Activated gamma-delta T cell treated with anti-CD3 and anti-CD28 coated beads, Interleukin-2, amount 50 U/mL, for 16 hours (primary cell): ENCODE data around the gene KHNYN.

ENCODE experiments used
- DNase-seq: peaks from one replicate; pipeline ENCODE4 v3.0.0-alpha.2; 2020; ENCODE audit warnings: low read depth

The KHNYN gene

DNA sequence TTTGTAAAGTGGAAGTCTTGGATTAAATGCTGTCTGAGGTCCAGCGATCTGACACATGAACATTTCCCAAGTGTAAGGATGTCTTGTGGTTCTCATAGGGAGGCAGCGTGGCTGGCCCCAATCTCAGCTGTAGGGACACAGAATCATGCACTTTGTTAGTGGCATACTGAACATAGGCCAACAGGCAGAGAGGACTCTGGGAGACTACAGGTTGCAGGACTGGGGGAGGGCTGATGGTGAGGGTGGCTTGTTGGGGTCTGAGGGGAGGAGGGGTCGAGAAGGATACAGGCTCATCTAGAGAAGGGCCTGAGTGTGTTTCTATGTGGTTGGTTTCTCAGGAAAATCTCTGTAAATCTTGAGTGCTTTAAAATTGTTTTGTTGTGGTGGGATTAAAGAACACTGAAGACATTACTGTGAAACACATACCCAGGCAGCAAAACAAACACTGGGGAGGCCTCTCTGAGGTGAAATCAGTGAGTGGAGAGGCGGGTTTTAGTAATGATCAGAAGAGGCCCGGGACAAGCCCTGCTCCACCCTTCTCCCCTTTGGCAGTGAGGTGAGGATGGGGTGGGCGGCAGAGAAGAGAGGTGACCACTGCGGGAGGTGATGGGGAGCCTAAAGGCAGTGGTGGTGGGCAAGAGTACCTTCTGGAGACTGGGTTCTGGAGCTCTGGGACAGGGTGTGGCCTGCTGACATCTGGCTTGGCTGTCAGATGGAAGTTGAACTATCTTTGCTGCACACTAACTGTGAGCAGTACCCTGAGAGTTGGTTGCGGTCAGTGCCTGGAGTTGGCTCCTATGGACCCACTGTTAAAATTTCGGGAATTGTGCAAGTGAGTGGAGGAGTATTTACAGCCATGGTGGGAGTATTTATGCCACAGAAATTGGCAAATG lies 27.7 kb upstream of the KHNYN start:
- no peak for DNase-seq

DNA sequence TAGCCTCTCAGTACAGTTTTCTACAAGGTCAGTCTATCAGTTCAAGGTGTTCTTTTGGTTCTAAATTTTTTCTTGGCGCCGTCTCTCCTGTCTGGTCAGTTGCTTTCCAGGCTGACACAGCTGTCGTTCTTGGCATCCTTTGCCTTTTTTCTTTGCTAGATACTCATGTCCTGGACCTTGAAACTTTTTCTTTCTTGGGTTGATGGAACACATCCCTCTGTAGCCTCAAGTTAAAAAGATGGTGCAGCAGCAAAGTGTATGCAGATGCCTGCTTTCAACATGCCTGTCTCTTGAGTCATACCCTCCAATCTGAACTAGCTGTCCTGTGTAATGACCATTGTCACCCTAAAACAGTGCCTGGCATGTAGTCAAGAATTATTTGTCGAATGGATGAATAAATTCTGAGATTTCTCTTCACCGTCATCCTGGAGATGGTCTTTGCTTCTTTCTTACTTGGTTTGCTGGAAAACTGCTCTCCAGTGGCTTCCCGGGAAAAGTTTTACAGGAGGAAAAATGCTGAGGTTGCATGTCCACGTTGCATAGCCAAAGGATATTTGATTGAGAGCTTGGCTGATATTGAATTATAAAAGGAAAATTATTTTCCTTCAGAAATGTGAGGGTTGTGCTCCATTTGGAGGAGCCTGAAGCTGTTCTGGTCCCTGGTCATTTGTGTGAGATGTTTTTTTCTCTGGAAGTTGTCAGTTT lies 26.3 kb upstream of the KHNYN start:
- no peak for DNase-seq

DNA sequence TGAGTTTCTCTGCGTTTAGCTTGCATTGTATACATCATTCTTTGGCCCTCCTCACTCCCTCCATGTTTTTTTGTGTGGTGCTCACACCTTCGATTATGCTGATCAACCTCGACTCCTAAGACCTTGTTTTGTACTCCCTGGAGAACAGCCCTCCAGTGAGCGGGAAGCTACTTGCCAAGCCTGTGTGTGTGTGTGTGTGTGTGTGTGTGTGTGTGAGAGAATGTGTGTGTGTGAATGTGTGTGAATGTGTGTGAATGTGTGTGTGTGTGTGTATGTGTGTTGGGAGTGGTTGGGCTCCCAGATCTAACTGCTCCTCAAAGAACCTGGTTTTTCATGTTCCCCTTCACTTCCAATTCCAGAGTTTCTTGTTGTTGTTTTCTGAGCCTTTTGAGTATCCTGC lies 24.9 kb upstream of the KHNYN start:
- DNase-seq: no peak

- DNase-seq: no peak
Observed at GRCh38 chr14:24406416-24406815, 23.3 kb upstream of the KHNYN start.

GRCh38 chr14:24407608-24408325 lies 22.0 kb upstream of the KHNYN start:
- DNase-seq: no peak

GRCh38 chr14:24408764-24409163 lies 21.0 kb upstream of the KHNYN start:
- no peak for DNase-seq

- DNase-seq: no peak
Observed at GRCh38 chr14:24409192-24409591, 20.6 kb upstream of the KHNYN start.

- no peak for DNase-seq
Observed at GRCh38 chr14:24409956-24410355, 19.8 kb upstream of the KHNYN start.

- no peak for DNase-seq
Observed at GRCh38 chr14:24411443-24412389, 18.0 kb upstream of the KHNYN start.

- no peak for DNase-seq
Observed at GRCh38 chr14:24414077-24414476, 15.7 kb upstream of the KHNYN start.

GRCh38 chr14:24414732-24415420 lies 14.9 kb upstream of the KHNYN start:
- no peak for DNase-seq

GRCh38 chr14:24415421-24416253 lies 14.1 kb upstream of the KHNYN start:
- no peak for DNase-seq

DNA sequence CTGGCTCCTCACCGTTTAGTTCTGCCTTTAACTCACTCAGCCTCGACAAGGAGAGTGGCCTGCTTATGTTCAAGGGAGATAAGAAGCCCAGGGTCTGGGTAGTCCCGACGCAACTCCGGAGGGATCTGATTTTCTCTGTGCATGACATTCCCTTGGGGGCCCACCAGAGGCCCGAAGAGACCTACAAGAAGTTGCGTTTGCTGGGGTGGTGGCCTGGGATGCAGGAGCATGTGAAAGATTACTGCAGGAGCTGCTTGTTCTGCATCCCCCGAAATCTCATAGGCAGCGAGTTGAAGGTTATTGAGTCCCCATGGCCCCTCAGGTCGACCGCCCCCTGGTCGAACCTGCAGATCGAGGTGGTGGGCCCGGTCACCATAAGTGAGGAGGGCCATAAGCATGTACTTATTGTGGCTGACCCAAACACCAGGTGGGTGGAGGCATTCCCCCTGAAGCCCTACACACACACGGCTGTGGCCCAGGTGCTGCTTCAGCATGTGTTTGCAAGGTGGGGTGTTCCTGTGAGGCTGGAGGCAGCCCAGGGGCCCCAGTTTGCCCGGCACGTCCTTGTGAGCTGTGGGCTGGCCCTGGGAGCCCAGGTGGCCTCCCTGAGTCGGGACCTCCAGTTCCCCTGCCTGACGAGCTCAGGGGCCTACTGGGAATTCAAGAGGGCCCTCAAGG lies 13.4 kb upstream of the KHNYN start:
- no peak for DNase-seq

DNA sequence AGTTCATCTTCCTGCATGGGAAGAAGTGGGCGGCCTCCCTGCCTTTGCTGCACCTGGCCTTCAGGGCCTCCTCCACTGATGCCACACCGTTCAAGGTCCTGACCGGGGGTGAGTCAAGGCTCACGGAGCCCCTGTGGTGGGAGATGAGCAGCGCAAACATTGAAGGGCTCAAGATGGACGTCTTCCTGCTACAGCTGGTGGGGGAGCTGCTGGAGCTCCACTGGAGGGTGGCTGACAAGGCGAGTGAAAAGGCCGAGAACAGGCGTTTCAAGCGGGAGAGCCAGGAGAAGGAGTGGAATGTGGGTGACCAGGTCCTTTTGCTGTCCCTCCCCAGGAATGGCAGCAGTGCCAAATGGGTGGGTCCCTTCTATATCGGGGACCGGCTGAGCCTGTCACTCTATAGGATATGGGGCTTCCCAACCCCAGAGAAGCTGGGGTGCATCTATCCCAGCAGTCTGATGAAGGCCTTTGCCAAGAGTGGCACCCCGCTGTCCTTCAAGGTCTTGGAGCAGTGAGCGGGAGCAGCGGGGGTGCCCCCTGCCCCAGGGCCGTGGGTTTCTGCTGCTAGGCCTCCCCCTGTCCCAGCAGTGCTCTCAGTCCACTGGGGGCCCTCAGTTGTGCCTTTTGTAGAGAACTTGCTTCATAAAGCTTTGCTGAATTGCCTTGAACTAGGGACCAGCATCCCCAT lies 12.7 kb upstream of the KHNYN start:
- no peak for DNase-seq

DNA sequence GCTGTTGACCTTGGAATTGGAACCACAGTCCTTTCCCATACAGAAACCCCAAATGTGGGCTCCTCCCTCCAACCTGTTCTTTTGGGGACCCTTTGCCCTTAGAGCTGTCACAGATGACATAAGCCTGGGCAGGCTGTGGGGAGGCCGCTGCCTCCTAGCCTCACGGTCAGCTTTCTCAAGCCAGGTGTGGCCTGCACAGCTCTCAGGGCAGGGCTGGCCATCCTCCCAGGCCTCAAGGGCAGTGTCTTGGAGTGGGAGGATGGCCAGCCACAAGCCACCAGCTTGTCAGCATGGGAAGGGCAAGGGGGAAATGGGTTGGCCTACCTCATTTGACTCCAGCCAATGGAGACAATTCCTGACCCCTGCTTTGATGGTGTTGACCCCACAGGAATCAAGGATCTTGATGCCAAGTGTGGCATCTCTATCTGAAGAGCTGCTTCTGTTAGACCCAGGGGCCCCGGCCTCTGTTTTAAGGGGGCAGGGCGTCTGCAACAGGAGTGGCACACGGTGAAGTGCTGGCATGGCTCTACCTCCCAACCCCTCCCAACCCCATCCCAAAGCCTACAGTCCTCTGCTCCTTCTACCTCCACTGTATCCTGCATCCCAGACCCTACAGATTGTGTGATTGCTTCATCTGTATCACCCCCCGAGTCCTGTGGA lies 11.8 kb upstream of the KHNYN start:
- no peak for DNase-seq

GRCh38 chr14:24418492-24418873 lies 11.3 kb upstream of the KHNYN start:
- DNase-seq: no peak

GRCh38 chr14:24422261-24422660 lies 7.5 kb upstream of the KHNYN start:
- no peak for DNase-seq
